ENCODE results near the gene SYNPO2.
"Not testable (repeated sequence)": the region's sequence is repeated elsewhere in the genome, so short reads cannot be mapped to it uniquely, and the experiment has no call there.

Gene SYNPO2

GRCh38 chr4:119031218-119031617 lies 142.6 kb downstream of the SYNPO2 start:
- no peak for DNase-seq (ENCODE audit: low read depth in 3 of 3)

GRCh38 chr4:119032921-119033685 lies 144.4 kb downstream of the SYNPO2 start:
- DNase-seq (ENCODE audit: low read depth in 3 of 3): no peak

GRCh38 chr4:119034276-119035008 lies 145.8 kb downstream of the SYNPO2 start:
- DNase-seq (ENCODE audit: low read depth in 3 of 3): no peak

GRCh38 chr4:119035951-119036737 lies 147.5 kb downstream of the SYNPO2 start:
- no peak for DNase-seq (ENCODE audit: low read depth in 3 of 3)

GRCh38 chr4:119037709-119038108 lies 149.1 kb downstream of the SYNPO2 start:
- DNase-seq (ENCODE audit: low read depth in 3 of 3): no peak

GRCh38 chr4:119038116-119038841 lies 149.6 kb downstream of the SYNPO2 start:
- no peak for DNase-seq (ENCODE audit: low read depth in 3 of 3)

- no peak for DNase-seq (ENCODE audit: low read depth in 3 of 3)
Measured at GRCh38 chr4:119039160-119039559, 150.5 kb downstream of the SYNPO2 start.

GRCh38 chr4:119039779-119040178 lies 151.1 kb downstream of the SYNPO2 start:
- DNase-seq (ENCODE audit: low read depth in 3 of 3): no peak

- DNase-seq (ENCODE audit: low read depth in 3 of 3): no peak
Measured at GRCh38 chr4:119040261-119040660, 151.6 kb downstream of the SYNPO2 start.

GRCh38 chr4:119040694-119041185 lies 152.1 kb downstream of the SYNPO2 start:
- no peak for DNase-seq (ENCODE audit: low read depth in 3 of 3)

- no peak for DNase-seq (ENCODE audit: low read depth in 3 of 3)
Measured at GRCh38 chr4:119041396-119041795, 152.7 kb downstream of the SYNPO2 start.

GRCh38 chr4:119041951-119042560 lies 153.4 kb downstream of the SYNPO2 start:
- peak; percentile 16 to 35 (median 21) for DNase-seq (ENCODE audit: low read depth in 3 of 3)

- no peak for DNase-seq (ENCODE audit: low read depth in 3 of 3)
Measured at GRCh38 chr4:119046263-119046662, 157.6 kb downstream of the SYNPO2 start.

- DNase-seq (ENCODE audit: low read depth in 3 of 3): not testable (repeated sequence)
Measured at GRCh38 chr4:119047059-119047458, 158.4 kb downstream of the SYNPO2 start.

- no peak for DNase-seq (ENCODE audit: low read depth in 3 of 3)
Measured at GRCh38 chr4:119048446-119048845, 159.8 kb downstream of the SYNPO2 start.

GRCh38 chr4:119049342-119049741 lies 160.7 kb downstream of the SYNPO2 start:
- no peak for DNase-seq (ENCODE audit: low read depth in 3 of 3)

GRCh38 chr4:119050527-119051090 lies 162.0 kb downstream of the SYNPO2 start:
- no peak for DNase-seq (ENCODE audit: low read depth in 3 of 3)

- DNase-seq (ENCODE audit: low read depth in 3 of 3): no peak
Measured at GRCh38 chr4:119053245-119053644, 164.6 kb downstream of the SYNPO2 start.

GRCh38 chr4:119053997-119054396 lies 165.3 kb downstream of the SYNPO2 start:
- DNase-seq (ENCODE audit: low read depth in 3 of 3): no peak

GRCh38 chr4:119057417-119057816 lies 168.8 kb downstream of the SYNPO2 start:
- no peak for DNase-seq (ENCODE audit: low read depth in 3 of 3)

GRCh38 chr4:119059221-119059620 lies 170.6 kb downstream of the SYNPO2 start:
- no peak for DNase-seq (ENCODE audit: low read depth in 3 of 3)
